Gastrocnemius medialis (tissue), 4 donors: ENCODE results near the gene RPL10A.

Source experiments
- CTCF ChIP-seq, 5 experiments: fragments of 450-650 bp in 3 of 5; fragments of 200-600 bp in 2 of 5; sonication (generic) in 2 of 5; IDR thresholded peaks in 4 of 5; conservative IDR thresholded peaks in 1 of 5; 1 replicate in 4 of 5; 2 replicates in 1 of 5; pipeline ENCODE4 v1.5.1; 2016 to 2019; ENCODE audit warnings: antibody characterized with exemption in 5 of 5, mild to moderate bottlenecking in 3 of 5, moderate library complexity in 3 of 5
- POLR2A ChIP-seq, 2 donors: fragments of 450-650 bp; IDR thresholded peaks; one replicate each; pipeline ENCODE4 v1.6.1; 2017; ENCODE audit warnings: antibody characterized with exemption in 2 of 2, mild to moderate bottlenecking in 2 of 2, moderate library complexity in 2 of 2

- no peak for TF ChIP-seq CTCF (IDR thresholded peaks at IDR 0.05 in 4 of 5, conservative IDR thresholded peaks at IDR 0.05 in 1 of 5)
- TF ChIP-seq POLR2A (IDR thresholded peaks at IDR 0.05) = no peak
Observed at GRCh38 chr6:35443341-35444030, 24.7 kb upstream of the RPL10A start.
